Stimulated activated CD8-positive, alpha-beta memory T cell treated with anti-CD3 and anti-CD28 coated beads, Interleukin-7, amount 100 ng/mL, for 24 hours (primary cell): ENCODE measurements around the gene KIF18B.

ENCODE experiments used
- DNase-seq: peaks from one replicate; pipeline ENCODE4 v3.0.0-alpha.2; 2020; ENCODE audit warnings: low read depth

The KIF18B gene

GRCh38 chr17:44935116-44935515 is 12.5 kb downstream of the KIF18B start:
- no peak for DNase-seq

GRCh38 chr17:44934745-44935105 is 12.8 kb downstream of the KIF18B start:
- no peak for DNase-seq

GRCh38 chr17:44933824-44934744 is 13.5 kb downstream of the KIF18B start:
- DNase-seq: no peak

- DNase-seq: no peak
Measured at GRCh38 chr17:44932787-44933097, 14.8 kb downstream of the KIF18B start.

DNA sequence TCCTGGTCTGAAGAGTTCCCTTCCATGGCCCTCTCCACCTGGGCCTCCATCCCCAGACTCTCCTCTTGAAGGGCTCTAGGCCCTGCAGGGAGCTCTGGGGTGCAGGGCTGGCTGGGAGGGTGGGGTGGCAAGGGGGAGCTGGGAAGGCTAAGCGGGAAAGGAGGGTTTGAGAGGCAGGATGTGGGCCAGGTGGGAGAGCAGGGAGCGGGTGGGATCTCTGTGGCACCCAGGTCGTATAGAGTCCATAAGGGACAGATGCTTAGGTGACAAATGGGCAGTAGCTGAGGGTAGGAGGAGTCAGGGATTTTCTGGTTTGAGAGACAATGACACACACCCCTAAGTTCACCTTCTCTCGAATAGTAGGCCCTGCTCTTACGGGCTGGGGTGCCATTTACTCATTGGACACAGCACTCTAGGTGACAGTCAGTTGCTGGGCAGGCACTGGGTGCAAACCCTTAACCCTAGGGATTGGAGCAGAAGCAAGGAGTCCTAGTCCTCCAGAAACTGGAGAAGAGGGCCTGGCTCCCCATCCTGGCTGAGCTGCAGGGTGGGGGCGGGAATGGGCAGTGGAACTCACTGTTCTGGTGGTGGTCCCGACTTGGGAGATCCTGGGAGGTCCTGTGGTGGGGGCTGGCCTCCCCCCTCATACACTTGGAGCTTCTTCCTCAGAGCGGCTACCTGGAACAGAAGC is 15.3 kb downstream of the KIF18B start:
- no peak for DNase-seq

DNA sequence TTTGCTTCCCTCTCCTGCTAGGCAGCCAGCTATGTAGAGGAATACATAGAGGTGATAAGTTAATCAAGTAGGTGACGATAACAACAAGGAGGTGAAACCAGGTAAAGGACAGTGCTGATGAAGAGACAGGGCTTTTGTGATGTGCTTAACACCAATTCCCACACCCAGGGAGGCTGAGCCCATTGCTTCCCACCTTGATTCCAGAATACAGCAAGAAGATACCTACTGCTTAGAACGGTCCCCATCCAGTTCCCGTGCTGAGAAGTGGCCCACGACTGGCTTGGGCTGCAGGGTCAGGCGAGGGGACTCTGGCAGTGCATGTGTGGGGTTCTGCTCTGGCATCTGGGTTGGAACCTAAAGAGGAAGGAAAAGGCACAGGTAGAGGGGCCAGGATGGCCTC is 16.2 kb downstream of the KIF18B start:
- no peak for DNase-seq

DNA sequence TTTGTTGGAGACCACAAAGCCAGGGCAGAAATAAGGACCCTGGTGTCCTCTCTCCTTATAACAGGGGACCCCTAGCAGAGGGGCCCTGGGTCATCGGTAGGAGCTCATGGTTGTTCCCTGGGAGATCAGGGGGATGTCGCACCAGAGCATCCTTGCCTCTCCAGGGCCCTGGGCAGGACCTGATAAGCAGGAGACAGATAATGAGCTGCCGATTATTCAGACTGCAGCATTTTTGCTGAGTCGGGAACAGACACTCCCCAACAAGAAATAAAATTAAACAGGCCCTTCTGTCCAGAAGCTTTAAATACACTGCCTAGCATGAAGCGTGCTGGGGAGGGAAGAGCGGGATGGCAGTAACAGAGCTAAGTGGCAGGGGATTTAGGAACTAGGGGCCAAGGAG is 16.9 kb downstream of the KIF18B start:
- no peak for DNase-seq

GRCh38 chr17:44928950-44929720 is 18.4 kb downstream of the KIF18B start:
- no peak for DNase-seq

- DNase-seq: no peak
Measured at GRCh38 chr17:44928136-44928535, 19.4 kb downstream of the KIF18B start.

- no peak for DNase-seq
Measured at GRCh38 chr17:44927696-44928095, 19.9 kb downstream of the KIF18B start.

- no peak for DNase-seq
Measured at GRCh38 chr17:44926821-44927525, 20.6 kb downstream of the KIF18B start.

- no peak for DNase-seq
Measured at GRCh38 chr17:44925731-44926697, 21.6 kb downstream of the KIF18B start.

DNA sequence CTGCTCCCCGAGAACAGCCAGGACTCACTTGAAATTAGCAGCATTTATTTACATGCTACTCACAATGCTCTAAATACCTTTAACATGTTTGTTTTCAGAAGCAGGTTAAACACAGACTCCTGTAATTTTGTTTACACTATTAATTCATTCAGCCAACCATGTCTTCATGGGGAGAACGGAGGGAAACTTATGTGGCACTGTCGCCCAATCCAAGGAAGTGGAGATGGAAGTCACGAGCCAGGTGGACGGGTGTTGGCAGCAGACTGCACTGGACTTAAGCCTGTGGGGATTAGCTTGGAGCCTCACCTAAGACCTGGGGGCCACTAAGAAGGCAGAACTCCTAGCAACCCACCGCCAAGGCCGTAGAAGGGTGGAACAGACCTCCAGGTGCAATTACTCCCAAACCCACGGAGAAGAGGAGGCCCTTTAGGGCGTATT is 23.4 kb downstream of the KIF18B start:
- no peak for DNase-seq

DNA sequence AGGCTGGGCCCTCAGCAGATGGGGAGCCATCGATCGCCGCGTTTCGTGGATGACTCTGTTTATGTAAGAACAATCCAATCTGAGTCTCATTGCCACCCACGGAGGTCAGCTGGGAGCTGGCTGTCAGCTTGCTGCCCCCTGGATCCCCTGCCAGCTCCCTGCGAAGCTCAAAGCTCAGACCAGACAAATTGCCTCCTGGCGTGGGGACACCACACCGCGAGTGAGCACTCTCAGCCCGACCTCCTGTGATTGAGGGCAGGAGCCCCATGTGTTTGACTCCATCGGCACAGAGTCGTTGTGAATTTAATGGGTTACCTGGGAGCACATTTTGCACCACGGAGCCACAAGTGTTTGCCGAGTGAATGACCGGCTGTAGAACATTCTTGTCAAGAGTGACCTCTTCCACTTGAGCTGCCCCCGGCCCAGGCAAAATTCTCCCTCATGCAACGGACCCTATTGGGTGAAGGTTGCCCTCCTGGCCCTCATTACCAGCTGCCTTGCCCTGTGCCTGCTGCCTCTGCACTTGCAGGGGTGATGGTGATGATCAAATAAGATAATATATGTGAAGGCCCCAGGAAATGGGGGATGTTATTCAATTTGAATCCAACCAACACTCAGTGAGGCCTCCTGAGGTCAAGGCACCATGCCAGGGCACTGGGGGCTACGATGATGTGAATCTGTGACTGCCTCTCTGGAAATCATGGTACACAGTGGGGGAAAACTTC is 24.7 kb downstream of the KIF18B start:
- no peak for DNase-seq

DNA sequence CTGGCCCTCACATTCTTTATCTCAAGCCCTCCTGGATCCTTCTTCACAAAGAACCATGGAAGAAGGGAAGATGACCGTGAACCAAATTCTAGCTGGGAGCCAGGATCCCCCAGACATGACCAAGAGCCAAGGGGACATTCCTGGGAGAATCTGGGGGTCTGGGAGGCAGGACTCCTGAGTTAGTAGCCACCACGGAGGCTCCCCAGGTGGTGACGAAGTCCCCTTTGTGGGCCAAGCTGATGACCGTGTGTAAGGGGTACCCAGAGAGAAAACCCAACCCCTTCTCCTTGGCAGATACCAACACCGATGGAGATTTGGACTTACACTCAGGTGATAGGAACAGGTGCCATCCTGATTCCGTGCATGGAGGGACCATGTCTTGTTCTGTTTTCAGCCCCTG is 25.4 kb downstream of the KIF18B start:
- no peak for DNase-seq

- no peak for DNase-seq
Measured at GRCh38 chr17:44921122-44921882, 26.3 kb downstream of the KIF18B start.

DNA sequence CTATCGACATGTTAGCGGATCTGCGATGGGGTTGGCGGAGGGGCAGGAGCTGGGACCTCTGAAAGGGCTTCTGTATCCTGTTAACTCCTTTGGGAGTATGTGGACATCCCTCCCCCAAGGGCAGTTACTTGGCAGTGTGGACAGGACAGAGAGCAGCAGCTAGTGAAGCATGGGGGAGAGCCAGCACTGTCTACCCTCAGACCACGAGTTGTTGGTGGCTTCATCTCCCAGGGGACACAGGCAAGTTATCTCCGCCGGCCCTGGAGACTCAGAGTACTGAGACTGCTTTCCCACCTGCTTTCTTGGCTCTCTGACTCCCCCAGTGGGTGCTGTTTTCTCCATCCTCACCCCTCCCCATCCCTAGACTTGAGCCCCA is 27.0 kb downstream of the KIF18B start:
- no peak for DNase-seq

GRCh38 chr17:44919885-44920564 is 27.5 kb downstream of the KIF18B start:
- no peak for DNase-seq

DNA sequence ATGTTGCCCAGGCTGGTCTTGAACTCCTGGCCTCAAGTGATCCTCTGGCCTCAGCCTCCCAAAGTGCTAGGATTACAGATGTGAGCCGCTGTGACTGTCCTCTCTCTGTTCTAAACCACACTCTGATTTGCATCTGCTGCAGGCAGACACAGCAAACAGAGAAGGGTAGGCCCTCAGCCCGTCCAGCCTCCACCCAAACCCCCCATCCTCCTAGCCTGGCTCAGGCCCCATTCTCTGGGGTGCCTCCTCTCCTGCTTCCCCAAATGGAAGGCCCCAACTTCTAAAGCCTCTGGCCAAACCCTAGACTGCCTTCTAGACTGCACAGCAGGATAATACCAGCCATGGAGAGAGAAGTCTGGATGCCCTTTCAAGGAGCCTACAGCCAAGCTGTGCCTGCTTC is 28.2 kb downstream of the KIF18B start:
- no peak for DNase-seq
